Endothelial cell of hepatic sinusoid (primary cell): ENCODE data around the gene TMEM245.

ENCODE experiments used
- in situ Hi-C: cut with HindIII; loops from 2 replicates; pipeline ENCODE4 v1.10.0; 2017; ENCODE audit warnings: low sequenced_read_pairs

The TMEM245 gene

DNA sequence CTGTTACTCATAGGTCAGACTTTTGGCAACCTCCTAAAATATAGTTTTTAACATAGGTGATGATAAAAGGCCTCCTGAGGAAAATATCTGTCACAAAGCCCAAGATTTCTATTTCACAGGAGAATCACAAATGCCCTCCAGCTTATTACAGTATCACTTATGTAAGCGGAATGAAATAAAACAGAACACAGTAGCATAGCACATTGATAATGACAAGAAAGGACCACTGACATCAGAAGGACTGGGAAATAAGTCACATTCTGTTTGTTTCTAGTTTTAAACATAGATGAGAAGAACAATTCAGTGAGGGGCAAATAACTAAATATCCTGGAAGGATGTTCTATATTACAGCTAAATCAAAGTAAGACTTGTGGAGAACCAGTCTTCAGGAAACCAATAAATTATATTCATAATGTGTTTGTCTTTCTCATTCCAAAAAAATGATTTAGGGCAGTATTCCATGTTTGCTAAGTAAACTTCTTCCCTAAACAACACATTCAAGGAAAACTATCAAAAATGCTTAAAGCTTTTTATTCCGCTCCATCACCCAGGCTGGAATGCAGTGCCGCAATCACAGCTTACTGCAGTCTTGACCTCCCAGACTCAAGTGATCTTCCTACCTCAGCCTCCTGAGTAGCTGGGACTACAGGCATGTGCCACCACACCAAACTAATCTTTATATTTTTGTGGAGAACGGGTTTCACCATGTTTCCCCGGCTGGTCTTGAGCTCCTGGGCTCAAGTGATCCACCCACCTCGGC, 85.6 kb downstream of the TMEM245 start:
- in situ Hi-C loops, result loop anchor here (5.0 kb wide), 1 partner anchor 42 kb away; no protein-coding TSS in a partner anchor

GRCh38 chr9:109031241-109031640, 88.5 kb downstream of the TMEM245 start:
- in situ Hi-C loops, result loop anchor here (5.0 kb wide), 1 partner anchor 39 kb away; no protein-coding TSS in a partner anchor

- in situ Hi-C loops, result loop anchor here (5.0 kb wide), 1 partner anchor 38 kb away; no protein-coding TSS in a partner anchor
These were observed 89.3 kb downstream of the TMEM245 start for GRCh38 chr9:109030426-109030825.

DNA sequence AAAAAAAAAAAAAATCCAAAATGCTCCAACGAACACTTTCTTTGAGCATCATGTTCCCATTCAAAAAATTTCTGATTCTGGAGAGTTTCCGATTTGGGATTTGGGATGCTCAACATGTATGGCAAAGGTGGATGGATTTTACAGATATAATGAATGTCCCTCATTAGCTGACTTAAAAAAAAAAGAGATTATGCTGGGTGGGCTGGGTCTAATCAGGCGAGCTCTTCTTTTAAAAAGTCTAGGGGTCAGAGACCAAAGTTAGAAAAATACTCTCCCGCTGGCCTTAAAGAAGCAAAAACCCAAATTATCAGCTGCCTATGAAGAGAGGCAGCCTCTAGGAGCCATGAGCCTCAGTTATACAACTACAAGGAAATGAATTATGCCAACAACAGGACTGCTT, 91.3 kb downstream of the TMEM245 start:
- in situ Hi-C loops, result no loop called here

DNA sequence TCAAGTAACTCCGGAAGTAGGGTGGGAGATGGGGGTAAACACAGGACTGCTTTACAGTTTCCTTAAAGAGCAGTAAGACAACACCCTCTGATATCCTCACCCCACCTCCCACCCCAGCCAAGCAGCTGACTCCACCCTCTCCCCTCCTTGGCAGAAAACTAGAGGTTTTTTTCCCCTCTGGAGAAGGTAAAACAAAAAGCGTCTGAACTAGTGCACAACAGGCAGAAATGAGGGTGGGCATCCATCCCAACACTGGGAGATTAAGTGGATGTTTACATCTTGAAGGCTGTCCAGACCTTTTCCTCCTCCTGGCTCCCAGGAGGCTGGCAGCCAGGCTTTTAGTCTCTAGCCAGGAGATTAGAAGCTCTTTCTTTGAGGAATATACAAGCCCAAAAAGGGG, 92.6 kb downstream of the TMEM245 start:
- in situ Hi-C loops, result no loop called here

DNA sequence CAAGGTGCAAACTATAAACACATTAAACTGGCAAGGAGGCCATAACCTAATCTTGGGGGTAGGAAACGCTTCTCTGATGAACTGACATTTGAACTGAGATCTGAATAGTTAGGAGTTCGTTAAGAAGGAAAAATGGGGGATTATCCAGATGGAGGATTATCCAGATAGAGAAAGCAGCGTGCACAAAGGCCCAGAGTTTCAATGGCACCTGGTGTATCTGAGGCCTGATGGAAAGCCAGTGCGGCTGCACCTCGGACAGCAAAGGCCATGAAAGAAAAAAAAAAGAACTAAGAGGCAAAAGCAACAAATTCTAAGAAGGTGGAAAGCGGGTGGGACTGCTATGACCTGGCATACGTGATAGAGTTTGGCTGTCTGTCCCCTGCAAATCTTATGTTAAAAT, 93.4 kb downstream of the TMEM245 start:
- in situ Hi-C loops, result no loop called here

GRCh38 chr9:109022873-109023272, 96.9 kb downstream of the TMEM245 start:
- in situ Hi-C loops, result no loop called here

DNA sequence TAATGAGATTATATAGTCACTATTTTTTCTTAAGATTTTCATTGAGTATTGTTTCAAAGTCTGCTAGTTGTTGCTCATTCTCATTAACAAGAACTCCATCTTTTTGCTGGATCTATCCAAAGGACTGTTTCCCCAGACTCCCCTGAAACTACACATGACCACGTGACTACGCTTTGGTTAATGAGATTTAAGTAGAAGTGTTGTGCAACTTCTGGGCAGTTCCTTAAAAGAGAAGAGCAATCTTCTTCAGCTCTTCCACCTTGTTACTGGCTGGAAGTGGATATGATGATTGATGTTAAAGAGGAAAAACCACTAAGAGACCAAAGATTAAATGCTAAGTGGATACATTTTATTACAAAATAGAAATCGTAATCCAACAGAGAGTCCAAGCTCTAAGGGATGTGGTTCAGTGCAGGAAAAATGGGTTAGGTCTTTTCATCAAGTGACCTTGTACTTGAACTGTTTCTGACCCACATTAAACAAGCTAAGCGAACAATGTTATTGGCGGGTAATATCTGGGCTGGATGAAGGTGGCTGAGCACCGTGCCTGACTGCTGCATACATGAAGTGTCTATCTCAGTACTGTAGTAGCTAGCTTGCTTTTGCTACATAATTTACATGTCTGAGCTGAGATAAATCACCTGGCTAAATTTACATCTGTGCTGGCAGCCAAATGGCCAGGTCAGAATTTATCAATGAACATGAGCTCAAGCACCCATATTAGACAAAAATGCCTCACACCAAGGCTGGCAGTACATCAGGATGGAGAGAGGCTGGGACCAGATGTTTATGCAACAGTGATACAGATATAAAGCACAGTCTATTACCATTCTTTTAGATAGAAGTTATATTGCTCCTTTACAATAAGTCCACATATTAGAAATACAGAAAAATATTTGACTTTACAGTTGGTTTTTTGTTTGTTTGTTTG, 98.9 kb downstream of the TMEM245 start:
- in situ Hi-C loops, result no loop called here

DNA sequence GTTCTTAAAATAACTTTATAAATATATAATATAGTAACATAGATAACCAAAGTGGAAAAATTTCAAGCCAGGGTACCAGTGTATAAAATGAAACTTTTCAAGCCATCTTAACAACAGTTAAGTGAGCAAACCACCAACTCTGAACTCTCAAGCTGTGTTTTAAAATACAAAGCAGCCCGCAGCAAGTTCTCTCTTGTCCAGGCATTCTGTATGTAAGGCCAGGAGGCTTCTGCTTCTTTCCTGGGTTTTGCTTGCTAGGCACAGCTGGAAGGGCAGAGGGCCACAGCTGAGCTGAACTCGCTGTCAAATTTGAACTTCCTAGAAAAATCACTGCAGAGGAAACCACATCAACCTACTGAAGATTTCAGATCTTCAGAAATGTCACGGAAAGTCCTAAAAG, 99.6 kb downstream of the TMEM245 start:
- in situ Hi-C loops, result no loop called here

- in situ Hi-C loops, result no loop called here
These were observed 100.3 kb downstream of the TMEM245 start for GRCh38 chr9:109019420-109019819.

- in situ Hi-C loops, result no loop called here
These were observed 102.3 kb downstream of the TMEM245 start for GRCh38 chr9:109017493-109017892.

DNA sequence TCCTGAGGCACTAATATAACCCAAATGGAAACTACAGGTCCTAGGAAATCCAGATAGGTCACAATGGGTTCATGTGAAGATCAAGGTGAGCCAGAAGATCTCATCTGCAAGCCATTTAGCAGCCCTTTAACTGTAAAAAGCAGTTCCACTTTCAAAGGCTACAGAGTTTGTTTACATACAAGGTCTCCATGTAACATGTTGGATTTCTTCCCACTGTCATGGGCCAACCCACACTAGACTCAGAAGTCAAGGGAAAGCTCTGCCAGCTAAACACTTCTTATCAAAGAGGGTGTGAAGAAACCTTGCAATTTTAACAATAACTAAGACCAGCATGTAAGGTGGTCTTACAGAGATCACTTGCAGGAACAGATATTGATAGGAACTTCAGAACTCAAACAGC, 102.7 kb downstream of the TMEM245 start:
- in situ Hi-C loops, result no loop called here

DNA sequence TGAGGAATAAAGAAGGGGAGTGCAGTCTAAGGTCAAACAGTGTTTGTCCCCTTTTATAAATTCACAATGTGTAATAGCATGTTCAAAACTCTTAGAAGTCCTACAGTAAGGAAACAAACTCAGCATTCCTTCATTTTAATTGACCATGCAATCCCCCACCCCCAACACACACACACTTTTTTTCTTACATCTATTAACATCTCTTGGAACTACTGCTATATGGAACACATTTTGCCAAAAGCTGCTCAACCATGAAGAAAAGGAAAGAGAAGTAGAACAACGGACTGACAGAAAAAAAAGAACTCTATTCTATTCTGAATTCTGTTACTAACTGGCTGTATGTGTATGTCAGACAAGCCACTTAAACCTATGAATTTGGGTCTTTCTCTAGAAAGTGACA, 103.6 kb downstream of the TMEM245 start:
- in situ Hi-C loops, result no loop called here

DNA sequence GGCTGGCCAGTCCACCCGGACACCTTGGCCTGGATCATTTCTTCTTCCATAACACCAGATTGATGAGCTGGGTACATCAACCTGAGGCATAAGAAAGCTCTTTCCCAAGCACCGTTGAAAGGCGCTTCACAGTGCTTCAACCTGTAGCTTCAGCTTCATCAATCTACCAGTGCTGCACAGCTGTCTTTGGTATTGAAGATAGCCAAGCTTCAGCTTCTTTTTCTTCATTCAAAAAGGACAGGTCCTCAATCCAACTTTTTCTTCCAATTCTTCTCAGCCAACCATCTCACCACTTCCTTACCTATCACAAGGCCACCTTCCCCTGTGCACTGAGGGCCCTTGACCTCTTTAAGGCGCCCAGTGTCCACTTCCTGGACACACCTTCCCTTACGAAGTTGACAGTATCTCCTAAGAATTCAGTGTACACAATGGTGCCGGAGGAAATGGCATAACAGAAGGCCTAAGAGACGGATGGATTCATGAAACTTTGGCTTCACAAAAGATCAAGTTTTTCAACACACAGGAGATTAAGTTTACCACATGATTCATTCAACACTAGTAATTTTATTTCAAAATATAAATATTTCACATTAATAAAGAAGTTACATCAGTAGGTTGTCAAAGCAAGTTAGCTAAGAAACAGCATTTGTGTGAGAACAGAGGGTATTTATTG, 105.0 kb downstream of the TMEM245 start:
- in situ Hi-C loops, result loop anchor here (5.0 kb wide), 1 partner anchor 88 kb away; no protein-coding TSS in a partner anchor

GRCh38 chr9:109013679-109014607, 105.8 kb downstream of the TMEM245 start:
- in situ Hi-C loops, result loop anchor here (5.0 kb wide), 1 partner anchor 88 kb away; no protein-coding TSS in a partner anchor

DNA sequence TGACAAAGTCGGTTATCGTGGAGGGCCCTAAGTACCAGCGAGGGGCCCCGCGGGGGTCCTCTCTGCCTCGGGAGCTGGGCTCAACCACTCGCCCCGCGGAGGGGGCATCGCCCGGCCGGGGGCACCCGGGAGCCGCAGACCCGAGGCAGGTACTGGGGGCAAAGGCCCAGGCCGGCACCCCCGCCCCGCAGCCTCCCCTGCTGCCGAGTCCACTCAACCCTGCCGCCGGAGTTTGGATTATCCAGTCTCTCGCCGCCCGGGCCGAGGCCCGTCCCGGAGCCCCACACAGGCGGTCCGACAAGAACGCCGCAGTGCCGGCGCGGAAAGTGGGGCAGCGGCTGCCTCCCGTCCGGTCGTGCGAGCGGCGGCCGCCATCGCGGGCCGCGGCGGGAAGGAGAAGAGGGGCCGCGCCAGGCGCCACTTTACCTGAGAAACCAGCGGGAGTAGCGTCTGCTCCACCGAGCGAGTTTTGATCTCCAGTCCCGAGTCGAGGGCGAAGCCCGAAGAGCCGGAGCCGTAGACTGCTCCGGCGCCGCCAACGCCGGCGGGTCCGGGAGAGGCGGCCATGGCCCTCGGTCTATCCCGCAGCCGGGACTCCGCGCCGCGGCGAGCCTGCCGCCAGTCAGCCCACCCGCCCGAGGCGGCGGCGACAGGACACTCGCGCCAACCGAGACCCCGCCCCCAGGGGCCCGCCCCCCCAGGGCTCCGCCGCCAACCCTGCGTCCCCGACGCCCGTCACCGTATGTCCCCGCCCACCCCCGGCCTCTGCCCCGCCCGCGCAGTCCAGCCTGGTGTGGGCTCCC, 106.7 kb downstream of the TMEM245 start, which contains the start of gene CTNNAL1:
CTNNAL1 (minus strand) TSS at position 624 of the 803 bp plus-strand sequence; CDS start at position 567, 57 bp downstream.
- in situ Hi-C loops, result loop anchor here (5.0 kb wide), 1 partner anchor 89 kb away; no protein-coding TSS in a partner anchor

- in situ Hi-C loops, result loop anchor here (5.0 kb wide), 1 partner anchor 90 kb away; no protein-coding TSS in a partner anchor
These were observed 107.5 kb downstream of the TMEM245 start for GRCh38 chr9:109012009-109012875.

DNA sequence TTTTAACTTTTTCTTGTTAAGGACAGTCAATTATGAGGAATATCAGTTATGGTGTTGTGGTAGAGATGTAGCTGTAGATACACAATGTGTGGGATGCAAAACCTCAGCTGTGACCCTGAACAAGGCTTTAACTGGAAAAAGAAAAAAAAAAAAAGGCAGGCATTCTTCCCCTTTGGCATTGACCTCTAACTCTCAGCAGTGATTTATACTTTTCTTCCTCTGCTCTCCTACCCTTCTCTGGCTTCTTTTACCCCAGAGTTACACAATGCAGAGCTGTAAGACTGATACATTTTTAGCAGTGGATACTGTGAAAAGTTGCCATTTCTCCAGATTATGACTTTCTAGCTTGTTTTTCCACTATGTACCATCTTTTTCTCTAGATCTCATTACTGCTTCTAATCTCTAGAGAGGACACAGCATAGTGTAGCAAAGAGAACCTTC, 108.5 kb downstream of the TMEM245 start:
- in situ Hi-C loops, result loop anchor here (5.0 kb wide), 1 partner anchor 91 kb away; no protein-coding TSS in a partner anchor
